ENCODE results near the gene SP140.
"Not testable (repeated sequence)": the region's sequence is repeated elsewhere in the genome, so short reads cannot be mapped to it uniquely, and the experiment has no call there.

The SP140 gene

GRCh38 chr2:230327418-230328154 lies 102.0 kb downstream of the SP140 start:
- DNase-seq = peak; percentile 83

- DNase-seq = no peak
Observed at GRCh38 chr2:230328155-230328458, 102.6 kb downstream of the SP140 start.

- peak; percentile 32 for DNase-seq
Observed at GRCh38 chr2:230329946-230330605, 104.5 kb downstream of the SP140 start.

GRCh38 chr2:230330725-230331124 lies 105.2 kb downstream of the SP140 start:
- peak; percentile 48 for DNase-seq

GRCh38 chr2:230335461-230335863 lies 109.9 kb downstream of the SP140 start:
- no peak for DNase-seq

GRCh38 chr2:230335864-230336506 lies 110.4 kb downstream of the SP140 start:
- no peak for DNase-seq

GRCh38 chr2:230341936-230342528 lies 116.5 kb downstream of the SP140 start:
- not testable (repeated sequence) for DNase-seq

- DNase-seq = not testable (repeated sequence)
Observed at GRCh38 chr2:230343041-230343624, 117.6 kb downstream of the SP140 start.

- DNase-seq = no peak
Observed at GRCh38 chr2:230343747-230344146, 118.2 kb downstream of the SP140 start.

- no peak for DNase-seq
Observed at GRCh38 chr2:230346465-230346864, 120.9 kb downstream of the SP140 start.

GRCh38 chr2:230346921-230347533 lies 121.5 kb downstream of the SP140 start:
- no peak for DNase-seq

GRCh38 chr2:230347659-230348305 lies 122.2 kb downstream of the SP140 start:
- DNase-seq = peak; percentile 50

- DNase-seq = no peak
Observed at GRCh38 chr2:230348787-230349186, 123.3 kb downstream of the SP140 start.

GRCh38 chr2:230356084-230356483 lies 130.5 kb downstream of the SP140 start:
- peak; percentile 22 for DNase-seq

- DNase-seq = no peak
Observed at GRCh38 chr2:230358305-230358704, 132.8 kb downstream of the SP140 start.

GRCh38 chr2:230360028-230360427 lies 134.5 kb downstream of the SP140 start:
- no peak for DNase-seq

- DNase-seq = no peak
Observed at GRCh38 chr2:230362030-230362691, 136.6 kb downstream of the SP140 start.
